ENCODE measurements around the gene VSTM4.

VSTM4 gene

DNA sequence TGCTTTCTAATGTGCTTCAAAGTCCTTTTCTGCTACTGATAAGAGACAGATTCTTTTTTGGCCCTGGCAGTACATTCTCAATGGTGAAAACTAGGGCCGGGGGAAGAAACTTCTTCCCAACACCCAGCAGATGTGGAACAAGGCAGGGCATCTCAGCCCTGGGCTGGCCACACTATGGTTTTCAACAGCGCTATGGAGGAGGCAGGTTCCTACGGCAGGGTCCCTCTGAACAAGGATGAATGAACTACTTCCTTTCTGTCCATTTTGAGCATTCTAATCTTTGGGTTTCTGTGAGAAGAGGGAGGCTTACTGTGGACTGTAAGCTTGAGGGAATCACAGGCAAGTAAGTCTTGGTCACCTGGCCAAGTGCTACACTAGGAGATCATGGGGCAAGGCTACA lies 78.7 kb downstream of the VSTM4 start:
- DNase-seq = no peak

DNA sequence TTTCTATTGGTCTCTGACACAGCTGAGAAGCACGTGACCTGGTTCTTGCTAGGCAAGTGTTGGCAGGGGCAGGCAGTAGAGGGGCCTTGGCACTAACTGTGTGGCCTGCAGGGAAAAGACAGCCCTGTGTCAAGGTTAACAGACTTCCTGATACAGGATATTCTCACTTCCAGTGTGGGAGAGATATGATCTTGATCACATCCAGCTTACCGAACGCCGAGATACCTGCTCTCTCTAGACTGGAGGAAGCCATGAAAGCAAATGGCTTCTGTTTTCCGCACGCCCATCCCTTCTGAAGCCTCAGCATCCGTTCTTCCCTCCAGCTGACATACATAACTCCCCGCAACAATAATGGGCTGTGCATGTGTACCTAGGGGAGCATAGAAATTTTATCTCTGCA lies 79.4 kb downstream of the VSTM4 start:
- DNase-seq = no peak

DNA sequence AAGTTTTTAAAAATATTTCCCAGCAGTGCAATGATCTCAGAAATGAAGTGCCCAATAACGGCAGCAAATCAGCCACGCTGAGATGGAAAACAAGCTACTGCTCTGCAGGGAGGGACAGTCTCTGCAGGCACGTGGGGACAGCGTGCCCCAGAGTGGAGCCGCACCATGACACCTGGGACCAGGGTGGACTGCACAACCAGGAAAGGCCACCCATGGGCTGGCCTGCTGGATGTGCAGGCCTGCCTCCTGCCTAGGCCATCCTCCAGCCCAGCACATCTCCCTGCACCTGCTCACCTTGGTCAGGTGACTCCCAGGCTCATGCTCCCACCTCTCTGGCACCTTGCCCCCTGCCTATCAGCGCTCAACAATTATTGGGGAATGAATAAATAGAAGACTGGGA lies 80.4 kb downstream of the VSTM4 start:
- no peak for DNase-seq

DNA sequence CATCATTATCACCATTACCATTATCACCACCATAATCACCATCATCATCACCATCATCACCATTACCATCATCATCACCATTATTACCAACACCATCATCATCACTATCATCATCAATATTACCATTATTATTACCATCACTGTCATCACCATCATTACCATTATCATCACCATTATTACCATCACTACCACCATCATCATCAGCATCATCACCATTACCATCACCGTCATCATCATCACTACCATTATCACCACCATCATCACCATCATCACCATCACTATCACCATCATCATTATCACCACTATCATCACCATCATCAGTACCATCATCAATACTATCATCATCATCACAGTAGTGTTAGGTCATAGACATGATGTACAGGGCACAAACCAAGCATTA lies 81.4 kb downstream of the VSTM4 start:
- DNase-seq = no peak

DNA sequence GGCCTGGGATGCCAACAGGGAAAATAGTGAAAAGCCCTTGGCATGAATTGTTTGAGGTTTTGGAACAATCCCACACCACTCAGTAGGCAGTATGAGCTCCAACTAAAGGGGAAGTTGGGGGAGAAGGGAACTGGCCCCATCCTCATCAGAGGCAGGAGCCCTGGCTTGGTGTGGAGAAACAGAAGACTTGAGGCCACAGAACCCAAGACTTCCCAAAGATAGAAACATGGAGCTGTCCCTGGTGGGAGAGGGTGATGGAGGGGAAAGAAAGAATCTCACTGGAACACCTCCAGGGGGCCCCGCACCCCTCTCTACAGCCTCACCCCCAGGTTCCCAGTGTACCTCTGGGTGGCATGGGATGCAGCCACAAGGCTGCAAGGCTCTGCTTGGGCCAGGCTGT lies 85.7 kb downstream of the VSTM4 start:
- DNase-seq = no peak

DNA sequence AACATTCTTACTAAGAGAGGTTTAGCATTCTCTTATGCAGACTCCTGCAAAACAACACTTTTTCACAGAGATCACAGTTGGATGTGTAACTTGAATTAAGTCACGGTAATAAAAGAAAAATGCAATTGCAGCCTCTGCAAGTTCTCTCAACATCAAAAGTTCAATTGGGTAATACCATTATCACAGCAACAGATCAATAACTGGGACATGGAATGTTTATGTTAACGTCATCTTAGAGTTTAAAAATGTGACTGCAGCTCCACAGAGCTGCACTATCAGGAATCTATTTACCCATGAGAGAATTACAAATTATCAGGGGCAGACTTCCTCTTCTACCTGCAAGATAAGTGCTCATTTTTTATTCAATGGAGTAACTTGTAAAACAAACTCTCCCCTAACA lies 86.7 kb downstream of the VSTM4 start:
- DNase-seq = no peak

DNA sequence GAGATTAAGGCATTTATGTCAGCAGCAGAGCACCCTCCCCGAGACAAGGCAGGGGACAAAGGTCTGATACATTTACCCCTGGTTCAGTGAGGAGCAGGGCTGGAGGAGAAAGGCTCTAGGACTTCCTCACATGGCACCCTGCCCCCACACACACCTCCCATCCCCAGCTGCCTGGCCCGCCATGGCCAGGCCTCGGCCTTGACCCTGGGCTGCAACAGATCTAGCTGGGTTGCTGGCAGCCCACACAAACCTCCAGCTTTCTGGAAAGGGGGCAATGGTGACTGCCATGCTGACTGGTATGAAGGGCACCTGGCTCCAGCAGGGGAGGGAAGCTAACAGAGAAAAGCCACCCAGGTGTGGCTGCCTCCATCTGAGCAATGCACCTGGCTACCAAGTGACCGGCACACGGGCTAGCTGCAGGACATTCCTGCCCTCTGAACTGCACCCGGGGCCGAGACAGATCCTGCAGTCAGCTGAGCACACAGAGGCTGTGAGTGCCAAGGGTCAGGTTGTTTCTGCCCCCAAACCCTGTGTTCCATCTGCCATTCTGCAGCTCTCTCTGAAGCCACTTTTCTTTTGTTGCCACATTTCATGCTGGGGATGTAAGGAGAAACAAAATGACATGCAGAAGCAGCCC lies 89.9 kb downstream of the VSTM4 start:
- DNase-seq = no peak

DNA sequence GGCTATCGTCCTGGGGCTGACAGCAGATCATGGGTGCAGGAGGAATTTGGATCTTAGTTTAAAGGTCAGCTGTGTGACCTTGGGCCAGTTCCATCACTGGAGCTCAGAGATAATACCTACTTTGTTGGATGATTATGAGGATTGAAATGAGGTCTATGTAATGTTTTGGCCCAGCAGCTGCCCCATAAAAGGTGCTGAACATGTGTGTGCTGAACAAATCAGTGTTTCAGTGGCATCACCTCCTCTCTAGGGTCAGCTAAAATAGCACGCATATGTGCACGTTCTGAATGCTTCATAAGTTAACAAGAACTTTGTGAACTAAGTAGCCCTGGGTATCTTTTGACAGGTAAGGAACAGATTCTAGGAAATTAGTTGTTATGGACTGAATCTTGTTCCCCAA lies 90.8 kb downstream of the VSTM4 start:
- no peak for DNase-seq

DNA sequence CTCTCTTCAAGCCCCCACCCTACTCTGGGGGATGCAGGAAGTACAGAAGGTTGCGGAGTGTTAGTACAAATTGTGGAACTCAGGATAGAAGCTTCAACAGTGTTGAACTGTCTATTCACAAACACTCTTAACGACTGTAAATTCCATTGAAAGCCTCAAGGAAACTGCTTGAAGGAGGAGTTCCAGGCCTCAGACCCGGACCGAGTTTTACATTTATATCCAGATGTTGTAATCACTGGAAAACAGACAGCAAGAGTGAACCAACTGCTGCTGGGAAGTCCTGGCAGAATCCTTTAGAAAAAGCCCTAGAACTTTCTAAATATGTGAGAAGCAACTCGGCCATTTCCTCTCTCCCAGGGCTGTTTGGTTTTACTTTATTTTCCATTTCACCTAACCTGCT lies 91.6 kb downstream of the VSTM4 start:
- DNase-seq = no peak

DNA sequence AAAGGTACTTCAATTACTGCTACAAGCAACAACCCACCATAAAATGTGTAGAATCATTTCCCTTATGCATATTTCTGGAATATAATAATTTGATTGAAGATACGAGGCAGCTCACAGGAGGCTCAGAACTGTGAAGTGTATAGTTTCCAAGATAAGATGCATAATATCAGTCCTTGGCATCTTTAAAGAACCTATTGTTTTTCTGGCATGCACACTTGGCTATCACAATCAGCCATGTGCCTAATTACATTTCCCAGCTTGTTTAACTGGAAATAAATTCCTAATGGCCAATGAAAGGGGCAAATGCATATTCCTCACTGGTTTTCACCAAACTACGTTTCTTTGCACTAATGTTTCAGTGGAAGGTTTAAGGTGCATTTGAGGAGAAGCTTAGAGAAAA lies 92.3 kb downstream of the VSTM4 start:
- no peak for DNase-seq

DNA sequence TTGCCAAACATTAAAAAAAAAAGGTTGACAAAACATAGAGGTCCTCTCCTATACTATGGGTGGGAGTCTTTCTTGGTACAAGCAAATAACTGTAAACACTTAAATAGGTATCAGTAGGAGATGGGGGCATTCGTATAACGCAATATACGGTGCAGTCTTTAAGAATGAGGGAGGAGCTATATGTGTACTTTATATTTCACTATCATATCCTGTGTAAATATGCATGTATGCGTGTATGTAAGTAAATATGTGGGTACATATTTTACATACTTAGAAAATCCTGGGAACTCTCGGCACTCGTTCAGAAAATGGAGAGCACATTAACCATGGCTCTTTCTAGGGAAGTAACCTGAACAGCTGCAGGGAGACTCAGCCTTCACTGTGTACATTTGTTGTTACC lies 93.6 kb downstream of the VSTM4 start:
- no peak for DNase-seq

DNA sequence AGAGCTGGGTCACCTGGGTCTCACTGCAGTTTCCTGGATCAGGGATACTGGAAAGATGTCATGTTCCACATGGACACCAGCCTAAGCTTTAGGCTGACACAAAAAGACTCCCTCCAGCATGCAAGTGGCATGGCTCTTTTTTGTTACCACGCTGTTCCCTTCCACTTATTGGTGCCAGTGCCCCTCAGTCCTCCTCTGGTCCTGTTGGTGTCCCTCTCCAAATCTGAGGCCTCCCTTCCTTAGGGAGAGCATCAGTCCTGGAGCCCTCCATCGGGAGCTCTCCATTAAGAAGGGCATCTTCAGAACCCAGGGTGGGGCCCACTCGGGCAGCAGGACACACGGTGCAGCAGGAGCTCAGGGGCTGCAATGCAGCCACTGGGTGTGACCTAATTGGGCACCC lies 99.6 kb downstream of the VSTM4 start:
- DNase-seq = no peak

DNA sequence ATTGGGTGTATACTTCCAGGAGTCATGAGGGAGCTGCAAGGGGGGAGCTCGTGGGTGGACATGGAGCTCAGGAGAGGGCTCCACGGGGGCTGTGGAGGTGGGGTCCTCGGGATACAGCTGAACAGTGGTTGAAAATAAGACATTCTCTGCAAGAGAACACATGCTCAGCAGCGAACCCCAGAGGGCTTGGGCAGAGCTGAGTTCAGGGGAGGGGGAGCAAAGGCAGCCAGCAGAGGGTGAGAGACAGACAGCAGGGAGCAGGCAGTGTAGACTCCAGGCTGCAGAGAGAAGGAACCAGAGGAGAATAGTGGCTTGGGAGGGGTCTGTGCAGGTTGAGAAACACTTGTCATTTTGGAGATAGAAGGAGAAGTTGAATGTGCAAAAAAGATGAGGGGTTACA lies 102.7 kb downstream of the VSTM4 start:
- no peak for DNase-seq

DNA sequence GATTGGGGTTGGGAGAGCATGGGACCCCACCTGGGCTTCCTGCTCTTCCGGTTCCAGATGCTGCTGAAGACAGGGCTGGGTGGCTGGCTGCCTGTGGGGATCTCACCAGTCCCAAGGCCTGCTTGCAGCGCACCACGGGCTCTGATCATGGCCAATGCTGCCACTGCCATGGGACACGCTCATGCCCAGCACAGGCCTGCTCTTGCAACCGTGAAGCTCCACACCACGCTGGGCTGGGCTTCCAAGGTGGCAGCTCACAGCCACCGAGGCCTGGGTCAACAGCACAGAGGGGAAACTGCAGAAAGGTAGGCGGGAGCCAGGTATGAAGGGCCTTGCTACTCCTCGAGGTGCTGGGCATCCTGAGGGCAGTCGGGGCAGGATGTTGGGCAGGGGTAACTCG lies 103.6 kb downstream of the VSTM4 start:
- no peak for DNase-seq

DNA sequence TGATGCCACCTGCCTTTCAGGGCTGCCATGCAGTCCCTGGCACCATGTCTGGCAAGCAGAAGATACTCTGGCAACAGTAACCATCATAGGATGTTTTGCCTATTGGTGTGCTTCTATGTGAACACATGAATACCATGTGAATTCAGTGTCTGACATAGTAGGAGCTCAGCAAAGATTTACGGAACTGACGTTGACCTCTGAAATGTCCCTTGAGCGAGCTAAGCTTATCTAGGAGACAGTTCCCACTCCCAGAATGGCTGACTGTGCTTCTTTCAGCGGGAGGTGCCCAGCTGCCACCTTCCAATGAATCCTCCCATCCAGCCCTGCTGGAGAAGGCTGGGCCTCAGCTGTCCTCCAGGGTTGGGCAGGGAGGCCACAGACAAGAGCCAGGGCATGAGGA lies 104.5 kb downstream of the VSTM4 start:
- DNase-seq = no peak

DNA sequence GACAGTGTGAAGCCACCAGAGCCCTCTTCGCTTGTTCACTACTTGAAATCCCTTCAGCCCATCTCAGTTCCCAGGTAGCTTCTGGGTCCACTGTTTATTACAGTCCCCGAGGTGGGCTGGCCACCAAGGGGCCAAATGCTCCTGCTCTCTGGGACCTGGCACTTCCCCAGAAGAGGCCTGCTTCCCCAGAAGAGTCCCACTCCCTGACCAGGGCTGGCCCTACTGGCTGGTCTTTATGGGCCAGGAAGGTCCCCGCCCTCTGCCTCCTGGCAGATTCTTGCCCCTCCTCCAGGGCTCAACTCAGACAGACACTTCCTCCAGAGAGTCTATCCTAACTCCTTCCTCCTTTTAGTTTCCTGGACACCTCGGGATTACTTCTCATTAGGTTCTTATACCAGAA lies 105.0 kb downstream of the VSTM4 start:
- DNase-seq = no peak

DNA sequence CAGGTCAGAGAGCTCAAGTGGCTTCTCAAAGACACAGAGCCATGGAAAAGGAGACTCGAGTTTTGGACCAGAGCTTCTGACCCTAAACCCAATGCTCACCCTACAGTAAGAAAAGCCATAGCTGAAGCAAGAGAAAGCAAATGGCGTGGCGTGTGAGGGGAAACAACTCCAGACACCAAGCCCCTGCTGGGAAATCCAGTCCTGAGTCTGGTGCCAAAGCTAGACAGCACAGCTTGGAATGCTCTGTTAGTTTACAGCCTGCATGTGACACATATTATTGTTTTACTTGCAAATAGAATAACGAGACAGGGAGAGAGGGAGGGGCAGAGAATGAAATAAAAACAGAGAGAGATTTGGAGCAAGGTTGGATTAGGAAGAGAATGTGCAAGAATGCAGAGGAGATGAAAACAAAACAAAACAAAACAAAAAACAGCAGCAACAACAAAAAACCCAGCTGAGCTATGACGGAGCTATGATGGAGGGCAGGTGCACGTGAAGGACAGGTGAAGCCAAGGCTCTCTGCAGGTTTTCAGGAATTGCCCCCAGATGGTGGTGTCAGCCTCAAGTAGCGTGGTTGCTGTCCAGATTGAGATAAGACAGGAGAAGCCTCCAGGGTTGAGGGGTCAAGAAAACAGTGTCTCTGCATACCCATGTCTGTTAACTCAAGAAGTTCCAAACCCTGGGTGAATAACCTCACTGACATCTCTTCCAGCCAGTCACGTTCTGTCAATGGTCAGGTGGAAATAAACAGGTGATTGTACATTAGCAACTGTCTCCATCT lies 105.9 kb downstream of the VSTM4 start:
- DNase-seq = no peak

DNA sequence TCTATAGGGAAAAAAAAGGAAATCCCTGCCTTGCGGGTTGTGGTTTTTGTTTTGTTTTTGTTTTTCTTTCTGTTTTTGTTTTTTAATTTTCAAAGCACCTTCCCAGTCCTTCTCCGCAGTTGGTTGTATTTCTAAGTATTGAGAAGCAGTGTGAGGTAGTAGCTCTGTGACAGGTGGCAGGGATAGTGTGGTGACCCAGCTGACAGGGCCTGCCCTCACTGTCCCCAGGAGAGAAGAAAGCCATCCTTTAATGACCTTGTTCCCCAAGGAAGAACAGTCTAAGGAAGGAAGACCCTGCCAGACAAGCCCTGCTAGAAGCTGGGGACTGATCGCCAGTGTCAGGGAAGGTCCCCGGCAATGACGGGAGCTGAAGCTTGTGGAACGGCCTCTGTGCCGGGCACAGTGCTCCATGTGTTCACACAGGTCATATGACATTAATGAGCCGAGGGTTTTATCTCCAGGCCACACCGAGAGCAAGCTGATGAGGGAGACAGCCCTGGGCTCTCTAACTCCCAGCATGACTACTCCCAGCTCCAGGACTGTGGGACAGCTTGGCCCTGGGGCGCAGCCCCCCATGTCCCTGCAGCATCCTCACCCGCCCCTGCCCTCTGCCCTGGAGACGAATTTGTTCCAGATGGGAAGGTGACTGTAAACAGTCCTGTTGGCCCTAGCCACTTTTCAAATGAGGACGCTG lies 106.7 kb downstream of the VSTM4 start:
- no peak for DNase-seq

DNA sequence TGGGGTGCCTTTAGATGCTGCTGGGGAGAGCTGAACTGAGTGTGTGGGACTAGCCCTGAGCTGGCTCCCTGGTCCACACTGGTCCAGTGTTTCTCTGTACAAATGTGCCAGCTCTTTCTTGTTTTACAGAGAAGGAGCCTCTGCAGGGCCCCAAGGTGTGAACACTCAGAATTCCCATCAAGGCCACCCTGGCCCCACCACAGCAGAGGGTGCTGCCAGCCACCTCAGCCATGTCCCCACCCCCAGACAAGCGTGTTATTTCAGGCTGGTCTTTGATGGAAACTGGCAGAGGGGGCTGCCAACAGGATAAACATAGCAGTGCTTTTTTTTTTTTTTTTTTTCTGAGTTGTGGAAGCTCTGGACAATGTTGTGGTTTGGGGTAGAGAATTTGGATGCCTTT lies 107.2 kb downstream of the VSTM4 start:
- DNase-seq = no peak

DNA sequence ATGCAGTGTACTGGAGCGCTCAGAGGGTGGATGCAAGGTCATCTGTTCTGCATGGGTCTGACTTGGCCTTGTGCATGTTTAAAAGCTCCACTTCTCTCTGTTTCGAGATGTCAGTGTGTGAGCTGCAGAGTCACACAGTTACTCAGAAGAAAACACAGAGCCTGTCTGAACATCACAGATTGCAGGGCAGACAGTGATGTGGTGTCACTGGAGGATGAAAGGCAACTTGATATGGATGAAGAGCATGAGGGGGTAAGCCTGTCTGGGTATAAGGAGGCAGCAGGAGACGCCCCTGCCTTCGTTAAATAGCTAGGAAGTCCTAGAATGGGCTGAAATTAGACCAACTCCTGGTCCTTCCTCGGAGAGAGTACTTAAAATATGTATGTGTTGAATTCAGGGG lies 108.2 kb downstream of the VSTM4 start:
- DNase-seq = no peak

DNA sequence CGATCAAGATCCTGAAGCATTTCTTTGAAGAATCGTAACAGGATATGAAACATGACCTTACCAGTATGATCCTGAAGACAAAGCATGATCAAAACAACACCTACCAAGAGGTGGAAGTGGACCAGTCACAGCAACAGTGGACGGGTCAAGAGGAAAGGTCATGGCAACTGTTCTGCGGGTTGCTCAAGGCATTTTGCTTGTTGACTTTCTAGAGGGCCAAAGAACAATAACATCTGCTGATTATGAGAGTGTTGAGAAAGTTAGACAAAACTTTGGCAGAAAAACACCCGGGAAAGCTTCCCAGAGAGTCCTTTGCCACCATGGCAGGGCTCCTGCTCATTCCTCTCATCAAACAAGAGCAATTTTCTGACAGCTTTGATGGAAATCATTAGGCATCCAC lies 110.1 kb downstream of the VSTM4 start:
- no peak for DNase-seq

DNA sequence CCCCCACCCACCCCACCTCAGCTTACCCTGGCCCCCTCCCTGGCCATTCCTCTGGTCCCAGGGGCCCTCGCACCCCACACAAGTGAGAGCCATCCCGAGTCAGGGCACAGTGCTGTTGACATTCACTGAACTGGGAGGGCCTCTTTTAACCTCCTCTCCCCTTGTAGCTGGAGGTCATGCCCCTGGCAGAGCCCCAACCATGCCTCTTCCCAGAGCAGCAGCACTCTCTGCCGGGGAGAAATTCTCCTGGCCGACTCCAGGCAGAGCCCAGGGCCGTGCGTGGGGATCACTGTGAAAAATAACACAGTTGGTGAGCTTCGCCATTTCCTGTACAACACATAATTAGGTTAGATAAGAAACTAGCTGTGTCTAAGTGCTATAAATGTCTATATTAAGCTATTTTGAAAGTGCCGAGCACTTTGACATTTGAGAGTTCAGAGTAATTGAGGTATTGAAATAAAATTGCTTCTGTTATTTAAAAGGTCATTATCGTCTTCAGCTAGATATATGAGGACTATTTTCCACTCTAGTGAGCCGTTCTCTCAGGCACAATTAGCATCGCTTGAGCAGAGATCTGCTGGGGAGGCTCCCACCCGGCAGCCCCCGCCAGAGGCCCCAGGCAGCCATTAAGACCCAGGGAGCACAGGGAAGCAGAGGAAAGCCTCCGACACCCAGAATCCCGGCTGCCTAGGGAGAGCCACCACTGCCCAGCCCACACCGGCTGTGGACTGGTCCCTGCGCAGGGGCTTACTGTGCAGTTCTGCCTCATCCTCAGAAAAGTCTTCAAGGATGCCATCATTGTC lies 113.3 kb downstream of the VSTM4 start:
- DNase-seq = no peak

DNA sequence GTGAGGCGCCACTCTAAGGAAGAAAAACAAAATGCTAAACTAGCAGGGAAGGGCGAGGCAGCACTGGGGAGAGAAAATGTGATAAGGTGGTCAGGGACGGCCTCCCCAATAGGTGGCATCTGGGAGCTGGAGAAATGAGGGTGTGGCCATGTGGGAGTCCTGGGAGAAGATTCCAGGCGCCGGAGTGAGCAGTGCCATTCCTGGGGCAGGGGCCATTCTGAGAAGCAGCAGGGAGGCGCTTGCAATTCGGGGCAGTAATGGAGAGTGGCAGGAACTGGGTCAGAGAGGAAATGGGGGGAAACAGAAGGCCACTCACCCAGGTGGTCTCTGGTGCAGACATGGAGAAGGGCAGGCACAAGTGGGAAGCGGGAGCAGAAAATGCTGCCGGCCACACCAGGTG lies 113.9 kb downstream of the VSTM4 start:
- no peak for DNase-seq
